GM12874 (cell line): ENCODE data around the gene ABHD6.
A peak's percentile ranks its signal among the peaks of the same experiment; 100 is the strongest.

Experiments
- TF ChIP-seq, protein P1 (sequence below): IDR thresholded peaks from 2 replicates; pipeline ENCODE4 v1.5.1; 2011; ENCODE audit warnings: low read depth, mild to moderate bottlenecking, control low read depth, low read length, moderate library complexity; ENCODE audit not compliant: insufficient read depth

Gene ABHD6

DNA sequence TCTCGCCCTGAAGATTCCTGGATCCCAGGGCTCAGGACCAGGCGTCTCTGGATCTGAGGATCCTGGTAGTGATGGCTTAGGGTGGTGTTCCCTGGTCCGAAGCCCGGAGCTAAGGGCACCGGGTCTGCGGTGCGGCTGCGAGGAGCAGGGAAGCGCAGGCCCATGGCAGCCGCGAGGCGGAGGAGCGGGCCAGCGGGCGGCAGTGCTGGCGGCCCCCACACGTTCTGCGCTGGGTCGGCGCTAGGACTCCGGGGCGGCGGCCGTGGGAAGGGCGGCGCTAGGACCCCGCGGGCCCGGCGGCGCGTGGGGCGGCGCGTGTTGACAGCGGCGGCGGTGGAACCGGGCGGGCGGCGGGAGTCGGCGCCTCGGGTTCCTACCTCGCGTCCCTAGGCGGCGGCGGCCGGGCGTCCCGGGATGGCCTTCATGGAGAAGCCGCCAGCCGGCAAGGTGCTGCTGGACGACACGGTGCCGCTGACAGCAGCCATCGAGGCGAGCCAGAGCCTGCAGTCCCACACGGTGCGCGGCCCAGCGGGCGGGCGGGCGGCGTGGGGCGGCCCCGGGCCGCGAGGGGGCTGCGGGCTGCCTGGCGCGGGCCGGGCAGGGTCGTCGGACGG is 95.1 kb downstream of the ABHD6 start, which contains the start of gene PXK:
TSS of gene PXK (plus strand) at position 318 of the 614 bp plus-strand sequence. CDS start at position 415, 97 bp downstream.
- TF ChIP-seq, protein P1, sequence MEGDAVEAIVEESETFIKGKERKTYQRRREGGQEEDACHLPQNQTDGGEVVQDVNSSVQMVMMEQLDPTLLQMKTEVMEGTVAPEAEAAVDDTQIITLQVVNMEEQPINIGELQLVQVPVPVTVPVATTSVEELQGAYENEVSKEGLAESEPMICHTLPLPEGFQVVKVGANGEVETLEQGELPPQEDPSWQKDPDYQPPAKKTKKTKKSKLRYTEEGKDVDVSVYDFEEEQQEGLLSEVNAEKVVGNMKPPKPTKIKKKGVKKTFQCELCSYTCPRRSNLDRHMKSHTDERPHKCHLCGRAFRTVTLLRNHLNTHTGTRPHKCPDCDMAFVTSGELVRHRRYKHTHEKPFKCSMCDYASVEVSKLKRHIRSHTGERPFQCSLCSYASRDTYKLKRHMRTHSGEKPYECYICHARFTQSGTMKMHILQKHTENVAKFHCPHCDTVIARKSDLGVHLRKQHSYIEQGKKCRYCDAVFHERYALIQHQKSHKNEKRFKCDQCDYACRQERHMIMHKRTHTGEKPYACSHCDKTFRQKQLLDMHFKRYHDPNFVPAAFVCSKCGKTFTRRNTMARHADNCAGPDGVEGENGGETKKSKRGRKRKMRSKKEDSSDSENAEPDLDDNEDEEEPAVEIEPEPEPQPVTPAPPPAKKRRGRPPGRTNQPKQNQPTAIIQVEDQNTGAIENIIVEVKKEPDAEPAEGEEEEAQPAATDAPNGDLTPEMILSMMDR = 0 out of 2 replicates have a peak, but pooled peaks have one; percentile 7

GRCh38 chr3:58333206-58334012 is 95.8 kb downstream of the ABHD6 start:
- TF ChIP-seq, protein P1 = no peak

DNA sequence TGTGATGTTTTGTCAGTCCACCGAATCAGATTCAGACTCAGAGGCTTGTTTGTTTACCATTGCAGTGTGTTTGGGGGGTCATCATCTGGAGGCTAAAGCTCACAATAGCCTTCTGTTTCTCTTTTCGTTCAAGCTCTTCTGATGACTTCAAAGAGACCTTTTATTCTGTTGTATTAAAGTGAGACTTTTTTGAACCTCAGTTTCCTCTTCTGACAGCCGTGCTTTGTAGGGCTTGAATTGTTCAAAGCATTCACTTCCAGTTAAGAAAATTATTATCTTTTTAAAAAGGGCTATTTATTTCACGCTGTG is 96.4 kb downstream of the ABHD6 start:
- TF ChIP-seq, protein P1 = no peak

GRCh38 chr3:58334506-58334884 is 96.9 kb downstream of the ABHD6 start:
- TF ChIP-seq, protein P1 = no peak

DNA sequence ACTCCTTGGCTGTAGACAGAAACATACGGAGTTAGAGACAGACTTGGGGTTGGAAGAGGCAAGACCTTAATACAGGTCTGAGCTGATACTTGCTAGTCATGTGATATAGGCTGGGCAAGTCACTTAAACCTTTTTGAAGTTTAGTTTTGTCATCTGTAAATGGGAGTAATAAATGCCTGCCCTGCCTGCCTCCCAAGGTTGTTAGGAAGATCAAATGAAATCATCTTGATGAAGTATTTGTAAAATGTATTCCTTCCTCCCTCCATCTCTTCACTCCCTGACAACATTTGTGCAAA is 98.0 kb downstream of the ABHD6 start:
- TF ChIP-seq, protein P1 = no peak

- TF ChIP-seq, protein P1 = no peak
Measured at GRCh38 chr3:58336135-58336882, 98.7 kb downstream of the ABHD6 start.

- TF ChIP-seq, protein P1 = no peak
Measured at GRCh38 chr3:58337190-58337589, 99.6 kb downstream of the ABHD6 start.
